HG03159 (cell line): ENCODE measurements around the gene DNAH6.

Experiments
- ATAC-seq: cut with Tn5 transposase; IDR thresholded peaks from one replicate; pipeline ENCODE4 v1.9.1; 2021; ENCODE audit warnings: mild to moderate bottlenecking, moderate library complexity; ENCODE audit not compliant: unreplicated experiment

The DNAH6 gene

DNA sequence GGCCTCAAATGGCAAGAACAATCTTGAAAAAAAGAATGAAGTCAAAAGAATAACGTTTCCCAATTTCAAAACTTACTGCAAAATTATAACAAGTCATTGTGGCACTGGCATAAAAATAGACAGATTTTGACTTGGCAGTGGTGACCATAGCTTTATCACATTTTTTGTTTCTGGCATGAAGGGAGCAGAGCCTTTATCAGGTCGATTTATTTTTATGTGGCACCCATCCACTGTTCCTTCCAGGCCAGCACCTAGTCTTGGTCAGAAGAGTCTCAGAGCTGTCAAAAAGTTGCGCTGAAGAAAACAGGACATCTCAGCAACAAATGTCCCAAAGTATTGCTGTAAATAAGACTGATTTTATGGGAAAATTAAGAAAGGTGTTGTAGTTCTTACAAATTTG is 272.2 kb downstream of the DNAH6 start:
- ATAC-seq = no peak

DNA sequence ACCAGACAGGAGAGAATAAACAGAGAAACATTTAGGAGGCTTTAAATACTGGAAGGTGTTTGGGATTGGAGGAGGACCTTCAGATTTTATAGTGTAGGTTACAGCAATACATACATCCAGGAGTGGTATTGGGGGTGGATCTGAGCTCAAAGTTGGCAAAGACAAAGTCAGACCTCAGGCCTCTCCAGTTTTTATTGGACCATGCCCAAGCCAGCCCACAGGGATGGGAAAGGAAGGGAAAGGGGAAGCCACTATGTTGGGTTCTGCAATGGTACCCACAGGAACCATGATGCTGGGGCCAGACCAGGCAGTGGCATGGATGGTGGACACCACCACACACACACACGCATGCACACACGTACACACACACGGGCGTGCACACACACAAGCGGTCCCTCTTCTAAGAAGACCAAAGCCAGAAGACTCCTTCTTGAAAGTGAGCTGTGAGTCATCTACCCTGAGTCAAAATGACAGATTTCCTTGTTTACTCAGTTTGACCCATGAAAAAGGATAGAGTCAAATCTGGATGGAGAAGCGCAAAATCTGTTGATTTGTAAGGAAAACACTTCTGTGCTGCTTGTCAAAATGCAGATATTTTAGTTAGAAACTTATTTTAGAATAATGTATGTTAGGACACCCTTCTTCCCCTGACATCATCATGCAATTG is 276.7 kb downstream of the DNAH6 start:
- no peak for ATAC-seq

DNA sequence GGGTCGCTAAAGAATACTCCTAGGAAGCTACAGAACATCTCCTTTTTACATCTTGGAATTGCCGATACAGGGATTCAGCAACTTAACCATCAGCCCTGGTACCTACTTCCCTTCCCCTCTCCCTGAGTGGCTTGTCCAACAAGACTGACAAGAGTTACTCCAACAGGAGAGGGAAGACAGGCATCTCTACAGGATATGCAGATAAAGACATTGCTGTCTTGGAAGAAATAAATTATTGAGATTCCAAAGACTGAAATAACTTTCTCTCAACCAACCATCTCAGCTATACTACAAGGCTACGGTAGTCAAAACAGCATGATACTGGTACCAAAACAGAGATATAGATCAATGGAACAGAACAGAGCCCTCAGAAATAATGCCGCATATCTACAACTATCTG is 277.3 kb downstream of the DNAH6 start:
- no peak for ATAC-seq

DNA sequence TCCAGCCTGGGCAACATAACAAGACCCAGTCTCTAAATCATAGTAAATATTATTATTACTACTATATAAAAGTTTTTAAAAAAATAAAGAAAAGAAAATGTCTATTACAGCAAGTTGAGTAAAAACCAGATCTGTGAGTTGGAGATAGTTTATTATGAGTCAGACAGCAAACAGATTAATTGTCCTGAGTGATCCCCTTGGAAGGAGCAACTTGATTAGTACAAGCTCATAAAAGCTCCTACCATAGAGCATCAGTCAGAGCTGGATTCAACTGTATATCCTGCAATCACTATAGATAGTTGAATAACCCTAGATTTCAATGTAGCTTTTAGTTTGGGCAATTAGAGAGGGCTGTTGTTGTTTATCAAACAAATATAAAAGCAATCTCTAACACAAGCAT is 280.5 kb downstream of the DNAH6 start:
- ATAC-seq = no peak

DNA sequence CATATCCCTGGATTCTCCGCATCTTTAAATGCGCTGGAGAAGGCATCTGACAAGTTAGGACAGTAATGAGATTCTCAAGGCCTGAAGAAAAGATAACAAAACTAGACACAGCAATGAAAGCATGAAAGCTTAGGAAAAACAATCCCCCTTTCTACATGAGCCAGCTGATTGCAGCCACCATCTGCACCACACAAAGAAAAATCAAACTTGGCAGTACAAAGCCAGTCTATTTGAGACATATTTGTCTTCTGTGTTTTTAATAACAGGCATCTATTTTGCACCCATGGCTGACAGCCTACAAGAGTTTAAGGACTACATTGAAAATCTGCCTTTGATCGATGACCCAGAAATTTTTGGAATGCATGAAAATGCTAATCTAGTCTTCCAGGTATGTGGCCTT is 281.0 kb downstream of the DNAH6 start:
- no peak for ATAC-seq

DNA sequence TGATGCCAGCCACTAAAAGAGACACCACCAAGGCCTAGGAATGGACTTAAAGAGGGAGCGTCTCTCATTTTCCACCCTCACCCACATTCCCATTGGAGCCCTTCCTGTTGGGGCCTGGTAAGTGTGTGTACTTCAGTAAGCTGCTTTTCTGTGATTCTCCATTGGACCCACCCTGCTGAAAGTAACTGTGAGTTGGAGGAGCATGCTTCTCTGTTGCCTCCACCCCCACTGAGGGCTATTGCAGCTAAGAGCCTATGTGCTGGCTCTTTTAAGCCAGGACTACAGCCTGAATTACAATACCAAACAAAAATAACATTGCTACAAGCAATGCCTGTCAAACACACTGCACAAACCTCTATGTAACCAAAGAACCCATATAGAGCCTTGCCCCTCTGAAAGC is 283.5 kb downstream of the DNAH6 start:
- ATAC-seq = peak; percentile 23

DNA sequence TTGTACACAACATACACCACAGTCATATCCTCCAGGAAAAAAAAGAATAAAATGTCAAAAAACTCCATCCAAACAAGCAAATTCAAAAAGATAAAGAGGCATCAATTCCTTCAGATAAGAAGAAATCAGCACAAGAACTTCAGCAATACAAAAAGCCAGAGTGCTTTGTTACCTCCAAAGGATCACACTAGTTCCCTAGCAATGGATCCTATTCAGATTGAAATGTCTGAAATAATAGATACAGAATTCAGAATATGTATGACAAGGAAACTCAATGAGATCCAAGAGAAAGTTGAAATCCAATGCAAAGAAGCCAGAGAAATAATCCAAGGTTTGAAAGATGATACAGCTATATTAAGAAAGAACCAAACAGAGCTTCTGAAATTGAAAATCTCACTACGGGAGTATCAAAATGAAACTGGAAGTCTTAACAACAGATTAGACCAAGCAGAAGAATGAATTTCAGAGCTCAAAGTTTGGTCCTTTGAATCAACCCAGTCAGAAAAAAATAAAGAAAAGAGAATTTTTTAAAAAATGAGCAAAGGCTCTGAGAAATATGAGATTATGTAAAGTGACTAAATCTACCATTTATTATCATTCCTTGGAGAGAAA is 284.0 kb downstream of the DNAH6 start:
- ATAC-seq = peak; percentile 83

DNA sequence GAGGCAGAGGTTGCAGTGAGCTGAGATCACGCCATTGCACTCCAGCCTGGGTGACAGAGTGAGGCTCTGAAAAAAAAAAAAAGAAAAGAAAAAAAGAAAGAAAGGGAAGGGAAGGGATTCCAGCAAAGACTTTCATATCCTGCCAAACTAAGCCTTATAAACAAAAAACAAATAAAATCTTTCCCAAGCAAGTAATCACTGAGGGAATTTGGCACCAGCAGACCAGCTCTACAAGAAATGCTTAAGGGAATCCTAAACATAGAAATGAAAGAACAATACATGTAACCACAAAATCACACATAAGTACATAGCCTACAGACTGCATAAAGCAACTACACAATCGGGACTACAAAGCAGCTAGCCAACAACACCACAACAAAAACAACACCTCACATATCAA is 285.5 kb downstream of the DNAH6 start:
- no peak for ATAC-seq

DNA sequence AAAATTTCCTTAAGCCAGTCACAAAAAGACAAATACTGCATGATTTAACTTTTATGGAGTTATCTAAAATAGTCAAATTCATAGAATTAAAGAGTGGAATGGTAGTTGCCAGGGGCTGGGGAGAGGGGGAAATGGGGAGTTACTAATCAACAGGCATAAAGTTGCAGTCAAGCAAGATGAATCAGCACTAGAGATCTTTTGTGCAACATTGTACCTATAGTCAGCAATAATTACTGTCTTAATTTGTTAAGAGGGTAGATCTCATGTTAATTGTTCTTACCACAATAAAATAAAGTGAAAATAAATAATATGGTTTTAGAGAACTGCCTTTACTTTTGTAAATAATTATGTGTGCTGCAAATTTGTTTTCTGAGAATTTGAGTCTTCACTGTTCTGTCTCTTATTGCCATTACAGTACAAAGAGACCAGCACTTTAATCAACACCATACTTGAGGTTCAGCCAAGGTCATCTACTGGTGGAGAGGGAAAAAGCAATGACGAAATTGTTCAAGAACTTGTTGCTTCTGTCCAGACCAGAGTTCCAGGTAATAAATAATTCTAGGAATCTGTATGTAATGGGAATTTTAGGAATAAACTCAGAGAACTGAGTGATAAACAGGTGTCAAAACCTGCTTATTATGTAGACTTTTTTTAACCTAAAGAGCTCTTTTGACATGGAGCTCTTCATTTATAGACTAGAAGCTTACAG is 289.1 kb downstream of the DNAH6 start:
- no peak for ATAC-seq

DNA sequence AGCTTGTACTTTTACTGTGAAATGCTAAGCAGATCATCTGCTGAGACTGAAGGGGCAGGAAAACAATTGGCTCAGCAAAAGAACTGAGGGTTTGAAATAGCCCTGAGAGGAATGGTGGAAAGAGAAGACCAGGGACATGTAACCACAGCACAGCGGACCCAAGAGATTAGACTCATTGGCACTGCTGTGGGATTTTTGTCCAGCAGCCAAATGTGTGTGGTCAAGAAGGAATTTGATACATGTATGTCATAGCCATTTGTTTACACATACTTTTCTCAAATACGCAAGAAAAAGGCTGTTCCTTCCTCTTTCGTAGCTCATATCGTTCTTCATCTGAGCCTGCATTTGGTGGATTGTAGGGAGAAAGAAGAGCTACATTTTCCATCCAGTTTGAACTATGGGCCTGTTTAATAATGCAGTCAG is 290.8 kb downstream of the DNAH6 start:
- ATAC-seq = no peak

DNA sequence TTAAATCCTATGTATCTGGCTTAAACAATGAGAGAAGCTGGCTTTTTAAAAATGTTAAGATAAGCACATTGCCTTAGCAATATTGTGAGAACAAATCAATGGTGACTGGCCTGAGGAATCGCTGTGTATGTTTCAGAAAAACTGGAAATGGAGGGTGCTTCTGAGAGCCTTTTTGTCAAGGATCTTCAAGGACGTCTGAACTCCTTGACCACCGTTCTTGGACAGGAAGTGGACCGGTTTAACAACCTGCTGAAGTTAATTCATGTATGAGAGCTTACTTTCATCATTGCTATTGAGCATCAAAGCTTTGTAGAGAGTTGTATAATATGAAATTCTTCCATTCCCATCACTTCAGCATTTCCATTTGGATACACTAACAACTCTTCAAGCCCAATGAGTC is 292.0 kb downstream of the DNAH6 start:
- ATAC-seq = no peak

DNA sequence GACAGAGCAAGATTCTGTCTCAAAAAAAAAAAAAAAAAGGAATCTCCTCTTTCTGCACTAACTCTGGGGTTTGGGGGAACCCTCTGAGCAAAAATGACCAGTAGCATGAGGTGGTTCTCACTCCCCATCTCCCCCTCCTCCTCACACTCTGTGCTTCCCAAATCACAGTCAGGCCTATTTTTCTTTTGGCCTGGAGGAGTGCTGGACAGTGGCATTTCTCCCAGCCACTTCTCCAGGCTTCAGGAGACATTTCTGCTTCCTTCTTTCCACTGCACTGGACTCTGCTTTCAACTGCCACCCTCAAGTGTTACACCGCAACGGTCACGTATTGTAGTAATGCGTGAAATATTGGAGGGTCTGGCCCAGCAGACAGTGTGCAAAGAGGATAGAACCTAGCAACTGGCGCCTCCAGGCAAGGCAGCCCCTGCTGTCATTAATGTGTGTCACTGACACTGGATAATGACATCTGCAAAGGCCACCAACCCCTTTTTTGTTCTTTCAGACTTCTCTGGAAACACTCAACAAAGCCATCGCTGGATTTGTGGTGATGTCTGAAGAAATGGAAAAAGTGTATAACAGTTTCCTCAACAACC is 295.6 kb downstream of the DNAH6 start:
- no peak for ATAC-seq

DNA sequence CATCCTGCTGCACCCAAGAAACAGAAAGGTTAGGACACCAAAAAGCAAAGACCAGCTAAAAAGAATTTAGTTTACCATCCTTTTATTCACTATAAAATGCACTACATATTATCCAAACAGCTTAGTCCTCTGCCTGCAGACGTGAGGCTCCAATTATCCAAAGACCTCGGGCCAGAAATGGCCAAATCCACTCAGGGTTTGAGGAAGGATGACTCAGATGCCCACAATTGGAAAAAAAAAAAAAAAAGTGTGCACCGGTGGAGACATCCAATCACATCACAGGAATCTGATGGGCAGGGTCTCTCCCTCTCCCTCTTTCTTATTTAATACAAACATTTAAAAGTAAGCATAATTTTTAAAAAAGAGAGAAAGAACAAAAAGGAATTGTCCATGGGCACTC is 298.8 kb downstream of the DNAH6 start:
- ATAC-seq = no peak

DNA sequence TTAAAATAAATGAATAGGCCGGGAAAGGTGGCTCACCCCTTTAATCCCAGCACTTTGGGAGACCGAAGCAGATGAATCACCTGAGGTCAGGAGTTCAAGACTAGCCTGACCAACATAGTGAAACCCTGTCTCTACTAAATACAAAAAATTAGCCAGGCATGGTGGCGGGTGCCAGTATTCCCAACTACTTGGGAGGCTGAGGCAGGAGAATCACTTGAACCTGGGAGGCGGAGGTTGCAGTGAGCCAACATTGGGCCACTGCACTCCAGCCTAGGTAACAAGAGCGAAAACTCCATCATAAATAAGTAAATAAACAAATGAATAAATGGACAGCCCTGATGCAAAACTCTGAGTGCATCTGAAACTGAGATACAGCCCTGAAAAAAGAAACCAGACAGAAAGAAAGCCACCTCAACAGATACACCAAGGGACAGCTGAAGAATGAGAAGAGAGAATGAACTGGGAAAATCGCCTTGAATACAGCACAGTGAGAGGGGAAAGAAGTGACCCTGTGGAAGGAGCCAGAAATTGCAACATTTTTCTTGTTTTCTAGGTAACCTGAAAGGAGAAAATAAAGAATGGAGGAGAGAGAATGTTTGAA is 300.2 kb downstream of the DNAH6 start:
- peak; percentile 66 for ATAC-seq

DNA sequence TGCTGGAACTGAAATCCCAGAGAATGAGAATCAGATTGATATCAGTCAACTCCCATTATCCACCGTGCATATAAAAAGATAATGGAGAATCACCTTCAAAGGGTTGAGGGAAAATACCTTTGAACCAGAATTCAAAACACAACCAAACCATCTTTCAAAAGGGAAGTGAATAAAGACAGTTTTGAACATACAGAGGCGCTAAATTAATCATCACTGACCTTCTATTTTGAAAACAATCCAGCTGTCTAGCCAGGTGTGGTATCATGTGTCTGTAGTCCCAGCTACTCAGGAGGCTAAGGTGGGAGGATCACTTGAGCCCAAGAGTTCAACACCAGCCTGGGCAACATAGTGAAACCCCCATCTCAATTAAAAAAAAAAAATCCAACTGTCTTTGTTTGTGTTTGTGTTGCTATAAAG is 300.9 kb downstream of the DNAH6 start:
- ATAC-seq = peak; percentile 91

DNA sequence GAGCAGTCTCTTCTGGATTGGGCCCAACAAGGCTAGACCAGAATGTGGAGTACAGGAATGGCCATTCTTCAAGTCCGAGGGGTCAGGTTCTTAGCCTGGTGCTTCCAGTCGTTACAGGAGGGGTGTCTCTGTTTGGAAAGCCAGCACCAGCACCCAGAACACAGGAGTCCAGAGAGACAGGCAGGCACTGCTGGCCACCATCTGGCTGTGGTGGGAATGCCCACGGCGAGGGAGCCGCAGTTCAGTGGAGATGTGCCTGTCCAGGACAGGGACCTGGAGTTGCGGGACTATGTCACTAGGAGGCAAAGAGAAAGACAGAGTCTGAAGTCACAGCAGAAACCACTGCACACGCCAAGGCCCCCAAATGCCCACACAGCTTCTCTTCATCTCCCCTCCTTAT is 305.5 kb downstream of the DNAH6 start:
- ATAC-seq = no peak

DNA sequence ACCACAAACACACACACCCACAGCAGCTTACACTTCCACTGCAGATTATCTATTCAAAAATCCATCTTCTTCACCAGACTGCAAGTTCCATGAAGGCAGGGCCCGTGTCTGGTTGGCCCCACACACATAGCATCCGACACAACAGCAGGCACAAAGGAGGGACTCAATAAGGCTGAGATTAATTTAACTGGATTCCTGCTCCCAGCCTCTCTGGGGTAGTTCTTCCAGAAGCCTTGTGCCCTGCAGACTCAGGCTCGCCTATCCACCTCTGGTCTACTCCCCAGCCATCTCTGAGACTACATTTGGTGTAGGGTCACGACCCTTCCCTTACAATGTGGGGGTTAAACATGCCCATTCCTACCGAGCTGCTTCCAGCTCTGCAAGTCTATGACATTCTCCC is 306.9 kb downstream of the DNAH6 start:
- no peak for ATAC-seq

DNA sequence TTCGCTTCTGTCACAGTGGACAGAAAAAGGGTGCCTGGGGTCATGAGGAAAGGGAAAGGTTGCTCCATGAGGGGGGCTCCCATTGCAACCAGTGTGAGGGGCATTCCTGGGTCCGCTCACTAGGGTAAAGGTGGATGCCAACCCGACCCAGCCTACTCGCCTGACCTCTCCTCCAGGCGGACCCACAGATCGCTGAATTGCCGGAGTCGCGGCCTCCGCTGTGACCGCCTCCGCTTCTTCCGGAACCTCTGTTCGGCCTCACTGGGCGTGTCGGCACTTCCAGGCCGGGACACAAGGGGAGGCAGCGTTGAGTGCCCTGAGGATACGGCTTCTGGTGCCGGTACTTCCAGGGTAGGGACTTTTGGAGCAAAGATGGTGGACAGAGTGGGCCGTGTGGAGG is 307.5 kb downstream of the DNAH6 start:
- ATAC-seq = no peak

DNA sequence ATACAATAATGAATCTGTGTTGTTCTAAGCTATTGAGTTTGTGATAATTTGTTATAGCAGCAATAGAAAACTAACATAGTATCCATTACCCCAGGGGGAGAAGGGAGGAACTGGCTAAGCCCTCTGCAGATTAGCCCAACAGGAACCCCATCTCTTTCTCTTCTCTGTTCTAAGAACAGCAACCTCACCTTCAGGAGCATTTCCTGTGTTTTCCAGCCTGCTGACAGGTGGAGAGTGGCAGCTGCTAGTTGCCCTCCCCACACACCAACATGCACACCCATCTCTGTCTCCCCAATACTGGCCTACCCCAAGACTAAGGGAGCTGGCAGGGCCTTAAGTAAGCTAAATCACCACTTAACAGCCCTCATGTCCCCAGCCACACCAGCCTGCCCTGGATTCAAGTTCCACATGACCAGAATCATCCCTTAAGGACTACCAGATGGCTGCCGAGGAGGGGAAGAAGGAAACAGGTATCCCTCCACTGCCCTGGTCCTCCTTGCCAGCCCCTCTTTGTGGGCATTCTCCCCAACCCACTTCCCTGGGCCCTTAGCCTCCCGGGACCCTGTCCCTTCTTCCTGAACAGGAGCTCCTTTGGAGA is 311.8 kb downstream of the DNAH6 start:
- no peak for ATAC-seq

DNA sequence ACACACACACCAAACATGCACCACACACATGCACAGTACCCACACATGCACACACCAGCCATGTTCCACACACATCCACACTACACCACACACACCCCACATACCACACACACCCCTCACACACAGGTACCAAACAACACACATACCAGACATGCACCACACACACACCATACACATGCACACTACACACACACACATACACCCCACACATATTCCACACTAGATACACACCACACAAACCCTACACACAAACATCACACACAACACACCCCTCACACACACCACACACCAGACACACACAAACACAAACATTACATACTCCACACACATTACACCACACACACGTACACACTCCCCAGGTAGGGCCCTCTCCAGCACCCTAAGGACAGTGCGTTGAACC is 313.4 kb downstream of the DNAH6 start:
- no peak for ATAC-seq

DNA sequence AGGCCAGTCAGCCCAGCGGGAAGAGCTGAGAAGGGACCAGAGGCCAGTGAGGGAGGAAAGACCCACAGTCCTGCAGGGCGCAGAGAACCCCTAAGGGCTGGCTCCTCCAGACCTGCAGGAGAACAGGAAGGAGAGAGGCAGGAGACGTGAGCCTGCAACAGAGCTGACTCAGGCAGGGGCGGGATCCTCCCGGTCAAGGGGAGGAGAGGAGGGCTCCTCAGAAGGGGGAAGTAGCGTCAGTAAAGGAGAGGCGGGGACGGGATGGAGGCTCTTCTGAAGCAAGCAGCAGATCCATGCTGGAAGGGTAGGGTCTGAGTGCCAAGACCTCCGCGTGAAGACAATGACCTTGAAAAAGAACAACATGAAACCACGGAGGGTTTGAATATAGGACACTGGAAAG is 313.8 kb downstream of the DNAH6 start:
- ATAC-seq = no peak
